ENCODE measurements around the gene TTC24.

GRCh38 chr1:156552518-156552917, 27.0 kb upstream of the TTC24 start:
- TF ChIP-seq CTCF (IDR thresholded peaks at IDR 0.05) (no peak), POLR2A (IDR thresholded peaks at IDR 0.05) (no peak)
